ENCODE measurements around the gene CLDN6.

CLDN6 gene

DNA sequence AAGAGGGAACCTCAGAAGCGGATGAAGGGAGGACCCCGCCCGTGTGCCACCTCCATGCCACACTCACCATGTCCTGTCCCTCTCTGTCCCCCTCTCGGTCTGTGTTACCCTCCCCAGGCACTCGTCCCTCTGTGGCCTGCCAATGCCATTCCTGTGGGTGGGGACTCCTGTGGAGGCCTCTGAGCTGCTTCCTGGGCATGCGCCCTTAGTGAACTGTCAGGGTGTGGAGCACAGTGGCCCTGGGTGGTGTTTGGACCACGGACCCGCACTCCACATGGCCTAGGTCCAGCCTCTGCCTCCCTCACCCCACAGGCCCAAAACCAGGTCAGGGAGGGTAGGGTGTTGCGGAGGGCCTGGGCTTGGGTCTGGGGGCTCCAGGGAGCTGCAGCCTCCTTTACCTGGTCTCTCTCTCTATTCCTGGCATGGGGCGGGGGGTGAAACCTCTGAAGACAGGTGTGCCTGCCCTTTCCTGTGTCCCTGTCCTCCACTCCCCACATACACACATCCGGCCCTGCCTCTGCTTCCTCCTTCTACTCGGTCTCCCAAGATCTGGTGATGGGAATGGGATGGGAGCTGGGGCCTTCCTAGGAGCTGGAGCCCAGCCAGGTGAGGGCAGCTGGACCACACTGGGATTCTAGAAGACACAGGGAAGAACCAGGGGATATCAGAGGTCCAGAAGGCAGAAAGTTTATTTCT, 26.3 kb downstream of the CLDN6 start:
- DNase-seq (ENCODE audit: low read depth) = no peak
- H3K4me3 ChIP-seq (ENCODE audit: low read depth, low read length) = no peak overlapping the region
- TF ChIP-seq, protein P1, sequence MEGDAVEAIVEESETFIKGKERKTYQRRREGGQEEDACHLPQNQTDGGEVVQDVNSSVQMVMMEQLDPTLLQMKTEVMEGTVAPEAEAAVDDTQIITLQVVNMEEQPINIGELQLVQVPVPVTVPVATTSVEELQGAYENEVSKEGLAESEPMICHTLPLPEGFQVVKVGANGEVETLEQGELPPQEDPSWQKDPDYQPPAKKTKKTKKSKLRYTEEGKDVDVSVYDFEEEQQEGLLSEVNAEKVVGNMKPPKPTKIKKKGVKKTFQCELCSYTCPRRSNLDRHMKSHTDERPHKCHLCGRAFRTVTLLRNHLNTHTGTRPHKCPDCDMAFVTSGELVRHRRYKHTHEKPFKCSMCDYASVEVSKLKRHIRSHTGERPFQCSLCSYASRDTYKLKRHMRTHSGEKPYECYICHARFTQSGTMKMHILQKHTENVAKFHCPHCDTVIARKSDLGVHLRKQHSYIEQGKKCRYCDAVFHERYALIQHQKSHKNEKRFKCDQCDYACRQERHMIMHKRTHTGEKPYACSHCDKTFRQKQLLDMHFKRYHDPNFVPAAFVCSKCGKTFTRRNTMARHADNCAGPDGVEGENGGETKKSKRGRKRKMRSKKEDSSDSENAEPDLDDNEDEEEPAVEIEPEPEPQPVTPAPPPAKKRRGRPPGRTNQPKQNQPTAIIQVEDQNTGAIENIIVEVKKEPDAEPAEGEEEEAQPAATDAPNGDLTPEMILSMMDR (conservative IDR thresholded peaks at IDR 0.05; ENCODE audit: low read depth, low read length) = no peak

DNA sequence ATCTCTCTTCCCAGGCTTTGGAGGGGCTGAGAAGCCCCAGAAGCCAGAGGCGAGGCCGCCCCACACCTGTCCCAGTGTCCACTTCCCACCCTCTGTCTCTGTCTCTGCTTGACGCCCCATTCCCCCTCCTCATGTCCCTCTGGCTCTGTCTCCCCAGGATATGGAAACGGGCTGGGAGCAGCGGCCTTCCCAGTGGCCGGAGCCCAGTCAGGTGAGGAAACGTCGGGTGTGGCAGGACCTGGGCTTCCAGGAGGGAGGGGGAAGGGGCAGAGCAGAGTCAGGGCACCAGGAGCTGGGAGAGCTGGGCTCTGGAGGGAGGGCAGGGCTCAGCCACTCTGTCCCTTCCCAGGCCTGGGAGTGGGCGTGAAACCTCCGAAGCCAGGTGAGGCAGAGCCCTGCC, 27.1 kb downstream of the CLDN6 start:
- H3K4me3 ChIP-seq (ENCODE audit: low read depth, low read length) = no peak overlapping the region
- DNase-seq (ENCODE audit: low read depth) = no peak
- TF ChIP-seq, protein P1 (conservative IDR thresholded peaks at IDR 0.05; ENCODE audit: low read depth, low read length) = no peak

DNA sequence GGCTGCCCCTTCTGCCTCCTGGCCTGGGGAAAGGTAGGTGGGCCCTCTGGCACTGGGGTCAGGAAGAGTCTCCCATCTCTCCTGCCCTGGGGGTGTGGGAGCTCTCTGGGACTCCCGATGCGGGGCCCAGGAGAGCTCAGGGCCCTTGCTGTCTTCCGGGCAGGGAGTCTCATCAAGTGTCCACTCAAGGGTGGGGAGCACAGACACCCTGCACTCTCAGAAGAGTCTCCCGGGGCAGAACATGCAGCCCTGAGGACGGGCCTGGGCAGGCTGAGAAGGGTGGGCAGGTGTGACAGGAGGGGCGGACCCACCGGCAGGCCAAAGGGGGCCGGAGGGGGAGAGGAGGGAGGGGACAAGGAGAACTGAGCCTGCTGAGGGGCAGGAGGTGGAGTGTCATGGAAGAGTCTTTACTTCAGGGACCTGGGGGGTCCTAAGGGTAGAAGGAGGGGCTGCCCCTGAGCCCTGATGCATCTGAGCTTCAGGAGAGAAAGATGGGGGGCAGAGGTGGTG, 29.3 kb downstream of the CLDN6 start:
- H3K4me3 ChIP-seq (ENCODE audit: low read depth, low read length) = no peak overlapping the region
- TF ChIP-seq, protein P1 (conservative IDR thresholded peaks at IDR 0.05; ENCODE audit: low read depth, low read length) = no peak
- DNase-seq (ENCODE audit: low read depth) = no peak

DNA sequence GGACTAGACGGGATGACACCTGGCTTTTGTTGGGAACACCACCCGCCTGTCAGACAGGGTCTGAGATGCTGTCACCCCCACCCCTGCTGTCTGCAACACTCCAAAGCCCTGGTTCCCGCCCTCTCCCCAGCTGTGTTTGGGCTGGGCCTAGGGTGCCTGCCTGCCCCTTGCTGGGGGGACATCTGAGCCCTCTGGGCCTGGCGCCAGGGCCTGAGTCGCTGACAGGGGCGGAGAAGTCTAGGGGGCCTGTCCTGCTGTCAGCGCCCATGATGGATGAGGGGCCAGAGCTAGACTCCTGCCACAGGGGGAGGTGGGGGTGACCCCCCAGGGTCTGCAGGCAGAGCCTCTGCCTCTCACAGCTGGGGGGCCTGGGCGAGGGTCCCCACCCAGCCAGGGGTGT, 30.1 kb downstream of the CLDN6 start:
- no peak overlapping the region for H3K4me3 ChIP-seq (ENCODE audit: low read depth, low read length)
- TF ChIP-seq, protein P1 (conservative IDR thresholded peaks at IDR 0.05; ENCODE audit: low read depth, low read length) = no peak
- DNase-seq (ENCODE audit: low read depth) = no peak

DNA sequence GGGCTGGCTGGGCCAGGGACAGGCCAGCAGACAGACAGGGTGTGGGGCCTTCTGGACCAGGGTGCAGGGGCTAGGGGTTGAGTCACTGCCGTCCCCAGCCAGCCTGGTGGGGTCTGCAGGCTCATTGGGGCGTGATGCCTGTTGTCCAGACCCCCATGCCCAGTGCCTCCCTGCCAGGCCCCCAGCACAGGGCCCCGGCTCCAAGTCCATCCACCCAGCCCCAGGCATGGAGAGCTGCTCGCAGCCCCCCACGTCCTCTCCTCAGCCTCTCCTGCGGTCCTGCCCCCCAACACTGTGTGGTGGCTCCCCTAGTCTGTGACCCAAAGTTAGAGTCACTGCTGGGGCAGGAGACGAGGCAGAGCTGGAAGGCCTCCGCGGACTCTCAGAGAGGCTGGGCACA, 30.7 kb downstream of the CLDN6 start:
- no peak for DNase-seq (ENCODE audit: low read depth)
- H3K4me3 ChIP-seq (ENCODE audit: low read depth, low read length) = no peak overlapping the region
- TF ChIP-seq, protein P1 (conservative IDR thresholded peaks at IDR 0.05; ENCODE audit: low read depth, low read length) = no peak

DNA sequence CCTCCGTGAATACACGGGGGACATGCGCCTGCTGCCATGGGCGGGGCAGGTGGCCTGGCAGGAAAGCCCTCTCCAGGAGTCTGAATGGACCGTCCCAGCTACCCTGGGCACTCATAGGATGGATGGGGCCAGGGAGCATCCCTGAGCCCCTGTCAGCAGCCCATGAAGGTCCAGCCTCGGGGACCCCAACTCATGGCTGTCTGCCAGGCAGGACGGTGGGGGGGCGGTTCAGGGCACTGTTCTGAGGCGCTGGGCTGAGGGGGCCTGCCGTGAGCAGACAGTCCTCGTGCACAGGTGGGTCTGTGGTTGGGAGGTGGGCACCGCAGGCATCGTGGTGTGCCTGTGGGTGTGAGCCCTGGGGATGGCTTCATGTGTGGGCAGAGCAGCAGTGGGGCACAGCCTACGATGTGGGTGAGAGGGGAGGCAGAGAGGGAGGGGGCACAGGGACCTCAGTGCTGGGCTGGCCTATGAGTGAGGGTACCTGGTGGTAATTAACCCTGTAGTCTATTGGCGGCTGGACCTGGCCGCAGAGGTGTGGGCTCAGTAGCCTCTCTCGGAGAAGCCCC, 31.3 kb downstream of the CLDN6 start:
- no peak overlapping the region for H3K4me3 ChIP-seq (ENCODE audit: low read depth, low read length)
- no peak for DNase-seq (ENCODE audit: low read depth)

More for the DNA sequence above, 31.3 kb downstream of the CLDN6 start:
- TF ChIP-seq, protein P1 (conservative IDR thresholded peaks at IDR 0.05; ENCODE audit: low read depth, low read length) = no peak

Data from choroid plexus epithelial cell (primary cell).